ENCODE data around the gene GRAP2.

DNA sequence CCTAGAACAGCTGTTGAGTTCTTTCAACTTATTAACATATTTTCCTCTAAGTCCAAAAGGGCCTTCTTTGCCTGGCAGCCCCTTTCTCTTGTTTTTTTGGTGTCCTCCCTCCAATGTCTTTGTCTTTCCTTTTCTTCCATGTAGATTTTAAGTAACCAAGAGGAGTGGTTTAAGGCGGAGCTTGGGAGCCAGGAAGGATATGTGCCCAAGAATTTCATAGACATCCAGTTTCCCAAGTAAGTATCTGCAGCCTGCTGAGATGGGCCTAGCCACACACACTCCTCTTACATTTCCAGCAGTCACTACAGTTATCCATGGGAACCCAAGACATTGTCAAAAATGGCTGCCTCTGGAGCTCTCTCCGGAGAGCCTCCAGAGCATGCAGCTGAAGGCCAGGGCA is 54.8 kb downstream of the GRAP2 start:
- no peak for TF ChIP-seq POLR2A (IDR thresholded peaks at IDR 0.05)
- no peak for TF ChIP-seq CTCF (IDR thresholded peaks at IDR 0.05)
